A172 (cell line): Measurements from ENCODE around the gene CSTPP1. TPM values are rescaled to one million over a fixed set of nuclear protein-coding genes. Genes with fewer than 3 reads are reported as not detected.
A peak's percentile ranks its signal among the peaks of the same experiment; 100 is the strongest.
"Not testable (repeated sequence)": the region's sequence is repeated elsewhere in the genome, so short reads cannot be mapped to it uniquely, and the experiment has no call there.

Experiments
- DNase-seq: peaks from one replicate; pipeline ENCODE4 v3.0.0-alpha.2; 2015; ENCODE audit warnings: low spot score
- total RNA-seq: library from RNA; depleted of rRNA; stranded (reverse); fragments of >200 nt; shearing (Covaris generic); gene quantifications from 2 replicates; pipeline ENCODE4 v1.2.3, GENCODE V29; 2014

CSTPP1 gene
- total RNA-seq, 1 experiment from 2014 or later: 51.0 TPM

- DNase-seq: peak; percentile 27
These were observed 23.9 kb upstream of the CSTPP1 start for GRCh38 chr11:46912526-46913150.

GRCh38 chr11:46913484-46913883 is 23.1 kb upstream of the CSTPP1 start:
- no peak for DNase-seq

GRCh38 chr11:46914363-46914762 is 22.2 kb upstream of the CSTPP1 start:
- DNase-seq: no peak

GRCh38 chr11:46914910-46915309 is 21.7 kb upstream of the CSTPP1 start:
- no peak for DNase-seq

- peak; percentile 29 for DNase-seq
These were observed 20.1 kb upstream of the CSTPP1 start for GRCh38 chr11:46916286-46917108.

- DNase-seq: no peak
These were observed 19.3 kb upstream of the CSTPP1 start for GRCh38 chr11:46917109-46917761.

GRCh38 chr11:46917762-46918082 is 18.8 kb upstream of the CSTPP1 start:
- no peak for DNase-seq

GRCh38 chr11:46918083-46918787 is 18.3 kb upstream of the CSTPP1 start, which contains the start of gene LRP4:
Gene LRP4 (minus strand): TSS chr11:46918550. CDS start chr11:46918379, 171 bp downstream.
- no peak for DNase-seq

GRCh38 chr11:46918788-46919513 is 17.6 kb upstream of the CSTPP1 start:
- DNase-seq: no peak

GRCh38 chr11:46920755-46921154 is 15.8 kb upstream of the CSTPP1 start:
- DNase-seq: peak; percentile 93

- not testable (repeated sequence) for DNase-seq
These were observed 8.6 kb upstream of the CSTPP1 start for GRCh38 chr11:46927928-46928327.

GRCh38 chr11:46928701-46929100 is 7.9 kb upstream of the CSTPP1 start:
- not testable (repeated sequence) for DNase-seq

GRCh38 chr11:46930089-46930488 is 6.5 kb upstream of the CSTPP1 start:
- DNase-seq: peak; percentile 60

- no peak for DNase-seq
These were observed 5.6 kb downstream of the CSTPP1 start for GRCh38 chr11:46942172-46942571.

- no peak for DNase-seq
These were observed 8.0 kb downstream of the CSTPP1 start for GRCh38 chr11:46944356-46945075.

- no peak for DNase-seq
These were observed 11.0 kb downstream of the CSTPP1 start for GRCh38 chr11:46947399-46948077.

GRCh38 chr11:46948378-46949131 is 12.0 kb downstream of the CSTPP1 start:
- DNase-seq: peak; percentile 76

GRCh38 chr11:46949297-46949696 is 12.7 kb downstream of the CSTPP1 start:
- no peak for DNase-seq

- no peak for DNase-seq
These were observed 15.3 kb downstream of the CSTPP1 start for GRCh38 chr11:46951864-46952263.
